ENCODE measurements around the gene WNT9B. TPM values are rescaled to one million over a fixed set of nuclear protein-coding genes. Genes with fewer than 3 reads are reported as not detected.

WNT9B gene
- polyA plus RNA-seq, 1 donor from 2014 or later = not detected

DNA sequence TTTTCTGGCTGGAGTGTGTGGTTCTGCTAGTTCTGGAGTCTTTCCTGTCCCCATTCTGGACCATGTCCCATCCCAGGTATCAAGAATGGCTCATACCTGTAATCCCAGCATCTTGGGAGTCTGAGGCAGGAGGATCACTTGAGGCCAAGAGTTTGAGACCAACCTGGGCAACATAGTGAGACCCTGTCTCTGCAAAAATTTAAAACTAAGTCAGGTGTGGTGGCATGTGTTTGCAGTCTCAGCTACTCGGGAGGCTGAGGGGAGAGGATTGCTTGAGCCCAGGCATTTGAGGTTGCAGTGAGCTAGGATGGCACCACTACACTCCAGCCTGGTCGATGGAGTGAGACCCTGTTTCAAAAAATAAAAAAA lies 17.6 kb upstream of the WNT9B start:
- no peak overlapping the region for H3K27ac ChIP-seq (ENCODE audit: low read length)

DNA sequence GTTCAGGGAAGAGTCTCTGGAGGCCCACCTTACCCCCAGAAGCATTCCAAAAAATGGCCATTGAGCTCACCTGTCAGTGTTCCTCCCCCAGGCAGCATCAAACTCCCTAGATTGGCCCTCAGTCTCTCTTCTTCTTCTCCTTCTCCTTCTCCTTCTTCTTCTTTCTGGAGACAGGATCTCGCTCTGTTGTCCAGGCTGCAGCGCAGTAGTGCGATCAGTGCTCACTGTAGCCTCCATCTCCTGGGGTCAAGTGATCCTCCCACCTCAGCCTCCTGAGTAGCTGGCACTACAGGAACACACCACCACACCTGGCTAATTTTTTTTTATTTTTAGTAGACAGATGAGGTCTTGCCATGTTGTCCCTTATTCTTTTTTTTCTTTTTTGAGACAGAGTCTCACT lies 16.5 kb upstream of the WNT9B start:
- no peak overlapping the region for H3K4me2 ChIP-seq (ENCODE audit: low read length)
- no peaks in the 10 kb centered on the region for H3K9me3 ChIP-seq (ENCODE audit: low read length)
- no peaks in the 10 kb centered on the region for H4K20me1 ChIP-seq (ENCODE audit: insufficient read depth)
- no peak overlapping the region for H2AFZ ChIP-seq (ENCODE audit: low read depth, low read length)
- no peak overlapping the region for H3K9ac ChIP-seq (ENCODE audit: low read length)
- H3K36me3 ChIP-seq (ENCODE audit: insufficient read depth, low read length) = no peaks in the 10 kb centered on the region
- H3K4me3 ChIP-seq (ENCODE audit: low read length) = no peak overlapping the region
- H3K79me2 ChIP-seq (replicated peaks; ENCODE audit: insufficient read depth, low read length) = no peaks in the 10 kb centered on the region
- no peak overlapping the region for H3K27ac ChIP-seq (ENCODE audit: low read length)
- no peaks in the 10 kb centered on the region for H3F3A ChIP-seq (ENCODE audit: insufficient read depth, low read length, poor library complexity, severe bottlenecking)
- H3K27me3 ChIP-seq (ENCODE audit: insufficient read depth, low read depth, low read length) = peaks cover 44% of the 10 kb centered on the region
- no peaks in the 10 kb centered on the region for H3K9me2 ChIP-seq (ENCODE audit: insufficient read depth, low read length)
- TF ChIP-seq REST (IDR thresholded peaks at IDR 0.05; ENCODE audit: borderline replicate concordance) = no peak
- no peak for TF ChIP-seq TAF1 (IDR thresholded peaks at IDR 0.05; ENCODE audit: low read depth)
- no peak for TF ChIP-seq POLR2AphosphoS5 (IDR thresholded peaks at IDR 0.05)
- TF ChIP-seq MXI1 (conservative IDR thresholded peaks at IDR 0.05; ENCODE audit: poor library complexity, severe bottlenecking) = no peak
- no peak for TF ChIP-seq RAD21 (conservative IDR thresholded peaks at IDR 0.05)

More for the DNA sequence above, 17.6 kb upstream of the WNT9B start:
- H3K36me3 ChIP-seq (ENCODE audit: insufficient read depth, low read length) = no peaks in the 10 kb centered on the region
- no peaks in the 10 kb centered on the region for H3K9me3 ChIP-seq (ENCODE audit: low read length)
- H3K27me3 ChIP-seq (ENCODE audit: insufficient read depth, low read depth, low read length) = peaks cover 51% of the 10 kb centered on the region
- TF ChIP-seq EZH2 (IDR thresholded peaks at IDR 0.05; ENCODE audit: borderline replicate concordance, insufficient read depth, low read length, poor library complexity, severe bottlenecking) = no peak
- TF ChIP-seq EP300 (conservative IDR thresholded peaks at IDR 0.05; ENCODE audit: poor library complexity, severe bottlenecking) = no peak
- TF ChIP-seq SMC3 (conservative IDR thresholded peaks at IDR 0.05; ENCODE audit: poor library complexity) = no peak
- no peak for TF ChIP-seq MXI1 (conservative IDR thresholded peaks at IDR 0.05; ENCODE audit: poor library complexity, severe bottlenecking)
- TF ChIP-seq RAD21 (conservative IDR thresholded peaks at IDR 0.05) = no peak
- no peak for TF ChIP-seq REST (IDR thresholded peaks at IDR 0.05; ENCODE audit: borderline replicate concordance)
- no peak for TF ChIP-seq TAF1 (IDR thresholded peaks at IDR 0.05; ENCODE audit: low read depth)
- TF ChIP-seq POLR2AphosphoS5 (IDR thresholded peaks at IDR 0.05) = no peak
- TF ChIP-seq, protein P1, sequence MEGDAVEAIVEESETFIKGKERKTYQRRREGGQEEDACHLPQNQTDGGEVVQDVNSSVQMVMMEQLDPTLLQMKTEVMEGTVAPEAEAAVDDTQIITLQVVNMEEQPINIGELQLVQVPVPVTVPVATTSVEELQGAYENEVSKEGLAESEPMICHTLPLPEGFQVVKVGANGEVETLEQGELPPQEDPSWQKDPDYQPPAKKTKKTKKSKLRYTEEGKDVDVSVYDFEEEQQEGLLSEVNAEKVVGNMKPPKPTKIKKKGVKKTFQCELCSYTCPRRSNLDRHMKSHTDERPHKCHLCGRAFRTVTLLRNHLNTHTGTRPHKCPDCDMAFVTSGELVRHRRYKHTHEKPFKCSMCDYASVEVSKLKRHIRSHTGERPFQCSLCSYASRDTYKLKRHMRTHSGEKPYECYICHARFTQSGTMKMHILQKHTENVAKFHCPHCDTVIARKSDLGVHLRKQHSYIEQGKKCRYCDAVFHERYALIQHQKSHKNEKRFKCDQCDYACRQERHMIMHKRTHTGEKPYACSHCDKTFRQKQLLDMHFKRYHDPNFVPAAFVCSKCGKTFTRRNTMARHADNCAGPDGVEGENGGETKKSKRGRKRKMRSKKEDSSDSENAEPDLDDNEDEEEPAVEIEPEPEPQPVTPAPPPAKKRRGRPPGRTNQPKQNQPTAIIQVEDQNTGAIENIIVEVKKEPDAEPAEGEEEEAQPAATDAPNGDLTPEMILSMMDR (IDR thresholded peaks at IDR 0.05; ENCODE audit: poor library complexity, severe bottlenecking) = no peak
- no peaks in the 10 kb centered on the region for H3K9me2 ChIP-seq (ENCODE audit: insufficient read depth, low read length)
- no peaks in the 10 kb centered on the region for H3F3A ChIP-seq (ENCODE audit: insufficient read depth, low read length, poor library complexity, severe bottlenecking)
- H2AFZ ChIP-seq (ENCODE audit: low read depth, low read length) = no peak overlapping the region
- H3K9ac ChIP-seq (ENCODE audit: low read length) = peak overlapping the region; percentile 61
- no peak overlapping the region for H3K4me2 ChIP-seq (ENCODE audit: low read length)
- no peak overlapping the region for H3K4me3 ChIP-seq (ENCODE audit: low read length)
- H4K20me1 ChIP-seq (ENCODE audit: insufficient read depth) = no peaks in the 10 kb centered on the region
- no peaks in the 10 kb centered on the region for H3K79me2 ChIP-seq (replicated peaks; ENCODE audit: insufficient read depth, low read length)
